Fibroblast of the aortic adventitia (primary cell): ENCODE measurements around the gene TRIM22. TPM values are rescaled to one million over a fixed set of nuclear protein-coding genes. Genes with fewer than 3 reads are reported as not detected.
"Not testable (repeated sequence)": the region's sequence is repeated elsewhere in the genome, so short reads cannot be mapped to it uniquely, and the experiment has no call there.

Experiments used
- DNase-seq: peaks from one replicate; pipeline ENCODE4 v3.0.0-alpha.2; 2010; ENCODE audit warnings: low read depth
- H3K4me3 ChIP-seq: 2 replicates; pipeline ENCODE4 v1.5.1; 2011; ENCODE audit warnings: low read depth, mild to moderate bottlenecking, control low read depth, low read length, moderate library complexity
- total RNA-seq: library from RNA; depleted of rRNA; stranded (reverse); fragments of >200 nt; gene quantifications from 2 replicates; pipeline ENCODE4 v1.2.3, GENCODE V29; 2012; ENCODE audit warnings: low replicate concordance
- TF ChIP-seq, protein P1 (sequence below): IDR thresholded peaks from 2 replicates; pipeline ENCODE4 v1.5.1; 2011; ENCODE audit warnings: mild to moderate bottlenecking, low read length, control low read depth, inconsistent platforms; ENCODE audit not compliant: insufficient read depth

TRIM22 gene
- total RNA-seq, 1 donor, result 73.8 TPM

- peak; percentile 16 for DNase-seq
- TF ChIP-seq, protein P1, sequence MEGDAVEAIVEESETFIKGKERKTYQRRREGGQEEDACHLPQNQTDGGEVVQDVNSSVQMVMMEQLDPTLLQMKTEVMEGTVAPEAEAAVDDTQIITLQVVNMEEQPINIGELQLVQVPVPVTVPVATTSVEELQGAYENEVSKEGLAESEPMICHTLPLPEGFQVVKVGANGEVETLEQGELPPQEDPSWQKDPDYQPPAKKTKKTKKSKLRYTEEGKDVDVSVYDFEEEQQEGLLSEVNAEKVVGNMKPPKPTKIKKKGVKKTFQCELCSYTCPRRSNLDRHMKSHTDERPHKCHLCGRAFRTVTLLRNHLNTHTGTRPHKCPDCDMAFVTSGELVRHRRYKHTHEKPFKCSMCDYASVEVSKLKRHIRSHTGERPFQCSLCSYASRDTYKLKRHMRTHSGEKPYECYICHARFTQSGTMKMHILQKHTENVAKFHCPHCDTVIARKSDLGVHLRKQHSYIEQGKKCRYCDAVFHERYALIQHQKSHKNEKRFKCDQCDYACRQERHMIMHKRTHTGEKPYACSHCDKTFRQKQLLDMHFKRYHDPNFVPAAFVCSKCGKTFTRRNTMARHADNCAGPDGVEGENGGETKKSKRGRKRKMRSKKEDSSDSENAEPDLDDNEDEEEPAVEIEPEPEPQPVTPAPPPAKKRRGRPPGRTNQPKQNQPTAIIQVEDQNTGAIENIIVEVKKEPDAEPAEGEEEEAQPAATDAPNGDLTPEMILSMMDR, result no peak
- peak overlapping the region; percentile 77 for H3K4me3 ChIP-seq
Observed at GRCh38 chr11:5684036-5684645, 5.4 kb upstream of the TRIM22 start.

- DNase-seq, result peak; percentile 99
- H3K4me3 ChIP-seq, result peak within 1 kb of the TSS; percentile 77
Observed at GRCh38 chr11:5684646-5685362, 4.8 kb upstream of the TRIM22 start, which contains the start of gene TRIM5. TSS of gene TRIM5 (minus strand) at chr11:5685074. CDS start at chr11:5680177, 4,897 bp downstream.

DNA sequence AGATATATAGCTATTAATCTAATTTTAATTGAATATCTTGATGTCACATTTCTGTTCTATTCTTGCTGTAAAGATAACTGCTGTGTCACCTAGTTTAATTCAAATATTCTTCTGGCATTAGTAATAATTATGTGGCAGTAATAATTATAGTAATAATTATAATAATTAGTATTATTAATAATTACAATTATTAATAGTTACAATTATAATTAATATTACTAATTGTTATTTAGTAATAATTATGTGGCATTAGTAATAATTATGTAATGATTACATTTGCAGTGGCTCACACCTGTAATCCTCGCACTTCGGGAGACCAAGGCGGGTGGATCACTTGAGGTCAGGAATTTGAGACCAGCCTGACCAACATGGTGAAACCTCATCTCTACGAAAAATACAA lies 3.2 kb upstream of the TRIM22 start:
- TF ChIP-seq, protein P1, result no peak
- no peak overlapping the region for H3K4me3 ChIP-seq
- DNase-seq, result no peak

More at GRCh38 chr11:5684646-5685362, 4.8 kb upstream of the TRIM22 start, which contains the start of gene TRIM5:
- TF ChIP-seq, protein P1, result peak; percentile 78

GRCh38 chr11:5688482-5688881 lies 1.1 kb upstream of the TRIM22 start:
- no peak overlapping the region for H3K4me3 ChIP-seq
- DNase-seq, result no peak
- TF ChIP-seq, protein P1, result no peak

- H3K4me3 ChIP-seq, result peak overlapping the region; percentile 59
- peak; percentile 83 for DNase-seq
- TF ChIP-seq, protein P1, result no peak
Observed at GRCh38 chr11:5690216-5690615, 626 bp downstream of the TRIM22 start.

GRCh38 chr11:5690736-5691135 lies 1.1 kb downstream of the TRIM22 start:
- TF ChIP-seq, protein P1, result no peak
- peak; percentile 72 for DNase-seq
- H3K4me3 ChIP-seq, result peak overlapping the region; percentile 59

DNA sequence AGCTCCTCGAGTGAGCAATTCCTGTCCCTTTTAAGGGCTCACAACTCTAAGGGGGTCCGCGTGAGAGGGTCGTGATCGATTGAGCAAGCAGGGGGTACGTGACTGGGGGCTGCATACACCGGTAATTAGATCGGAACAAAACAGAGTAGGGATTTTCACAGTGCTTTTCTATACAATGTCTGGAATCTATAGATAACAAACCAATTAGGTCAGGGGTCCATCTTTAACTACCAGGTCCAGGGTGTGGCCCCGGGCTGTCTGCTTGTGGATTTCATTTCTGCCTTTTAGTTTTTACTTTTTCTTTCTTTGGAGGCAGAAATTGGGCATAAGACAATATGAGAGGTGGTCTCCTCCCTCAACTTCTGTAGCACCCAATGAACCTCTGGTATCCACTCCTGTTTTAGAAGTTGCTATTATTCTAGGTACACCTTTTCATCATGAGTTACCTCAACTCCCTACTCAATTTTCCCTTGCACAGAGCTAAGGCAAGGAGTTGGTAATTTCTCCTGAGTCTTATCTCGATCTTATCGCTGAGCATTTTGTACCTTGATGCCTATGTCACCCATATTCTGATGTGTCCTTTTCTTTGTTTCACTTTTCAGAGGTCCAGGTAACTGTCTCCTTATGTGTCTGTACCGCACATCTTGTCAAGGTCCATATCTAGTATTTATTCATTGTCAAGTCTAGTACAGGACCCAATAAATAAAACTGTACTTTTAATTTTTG lies 1.8 kb downstream of the TRIM22 start:
- H3K4me3 ChIP-seq, result peak overlapping the region; percentile 59
- not testable (repeated sequence) for DNase-seq
